SK-N-SH (cell line): Measurements from ENCODE around the gene FAM174B. TPM values are rescaled to one million over a fixed set of nuclear protein-coding genes. Genes with fewer than 3 reads are reported as not detected.

Experiments used
- CTCF ChIA-PET: fragments of 300-600, 350-600 bp; formaldehyde crosslinking; extraction: SDS; loops from one replicate; lab custom pipeline; 2021; lab: Yijun Ruan, JAX
- POLR2A ChIA-PET: fragments of 350-600 bp; sonication (Branson Sonifier 250); formaldehyde crosslinking; extraction: SDS; loops from one replicate; lab custom pipeline; 2020; ENCODE audit warnings: antibody characterized with exemption, inconsistent platforms; lab: Yijun Ruan, JAX
- DNase-seq: peaks from one replicate; pipeline ENCODE4 v3.0.0; 2012
- H2AFZ ChIP-seq: fragments of 200-600 bp; sonication (generic); 2 replicates; pipeline ENCODE4 v1.8.1; 2016; ENCODE audit warnings: antibody characterized with exemption, mild to moderate bottlenecking, low read depth
- H3F3A ChIP-seq: fragments of 200-600 bp; sonication (generic); replicated peaks from 2 replicates; pipeline ENCODE3; 2016; ENCODE audit warnings: antibody characterized with exemption, mild to moderate bottlenecking; ENCODE audit not compliant: insufficient read depth
- H3K27ac ChIP-seq, 2 experiments: fragments of 200-500 bp in 1 of 2; fragments of 200-600 bp in 1 of 2; sonication (Bioruptor generic) in 1 of 2; sonication (generic), shearing (Covaris generic) in 1 of 2; 2 replicates each; pipeline versions ENCODE4 v1.5.1 to v1.6.1; 2014 to 2016; ENCODE audit warnings: low read depth in 2 of 2, inconsistent platforms in 1 of 2, low read length in 1 of 2, mild to moderate bottlenecking in 1 of 2, mixed read lengths in 1 of 2
- H3K27me3 ChIP-seq: fragments of 200-600 bp; sonication (generic), shearing (Covaris generic); 2 replicates; pipeline ENCODE4 v1.6.1; 2016; ENCODE audit warnings: mixed run types; ENCODE audit not compliant: insufficient read depth
- H3K36me3 ChIP-seq, 2 experiments: fragments of 200-500 bp in 1 of 2; fragments of 200-600 bp in 1 of 2; sonication (Bioruptor generic) in 1 of 2; sonication (generic) in 1 of 2; replicated peaks in 1 of 2; 2 replicates each; pipeline versions ENCODE3 to v1.5.1; 2014 to 2016; ENCODE audit warnings: low read length in 1 of 2, mild to moderate bottlenecking in 1 of 2; ENCODE audit not compliant: insufficient read depth in 2 of 2, control insufficient read depth in 1 of 2
- H3K4me1 ChIP-seq, 2 experiments: fragments of 200-500 bp in 1 of 2; fragments of 200-600 bp in 1 of 2; sonication (Bioruptor generic) in 1 of 2; sonication (generic), shearing (Covaris generic) in 1 of 2; 2 replicates each; pipeline versions ENCODE4 v1.5.1 to v1.6.1; 2014 to 2016; ENCODE audit warnings: low read depth in 1 of 2, low read length in 1 of 2, mixed run types in 1 of 2; ENCODE audit not compliant: insufficient read depth in 2 of 2, control insufficient read depth in 1 of 2
- H3K4me2 ChIP-seq: fragments of 200-600 bp; sonication (generic), shearing (Covaris generic); 2 replicates; pipeline ENCODE4 v1.6.1; 2017; ENCODE audit warnings: mixed run types
- H3K4me3 ChIP-seq, 2 experiments: fragments of 200-500 bp in 1 of 2; fragments of 200-600 bp in 1 of 2; sonication (Bioruptor generic) in 1 of 2; sonication (generic), shearing (Covaris generic) in 1 of 2; 2 replicates each; pipeline versions ENCODE4 v1.5.1 to v1.8.1; 2014 to 2016; ENCODE audit warnings: low read depth in 2 of 2, inconsistent platforms in 1 of 2, low read length in 1 of 2, mild to moderate bottlenecking in 1 of 2, mixed read lengths in 1 of 2, moderate library complexity in 1 of 2
- H3K79me2 ChIP-seq: fragments of 200-600 bp; sonication (generic); 2 replicates; pipeline ENCODE4 v1.8.1; 2017; ENCODE audit warnings: mild to moderate bottlenecking; ENCODE audit not compliant: insufficient read depth
- H3K9ac ChIP-seq: fragments of 200-600 bp; sonication (generic); 2 replicates; pipeline ENCODE4 v1.6.1; 2017; ENCODE audit warnings: mixed run types
- H3K9me2 ChIP-seq: fragments of 200-600 bp; sonication (generic); 2 replicates; pipeline ENCODE4 v1.6.1; 2017; ENCODE audit warnings: mixed run types
- H3K9me3 ChIP-seq: fragments of 200-600 bp; sonication (generic); 2 replicates; pipeline ENCODE4 v1.6.1; 2017; ENCODE audit warnings: mixed run types, mild to moderate bottlenecking, moderate library complexity
- H4K20me1 ChIP-seq: fragments of 200-600 bp; sonication (generic); 2 replicates; pipeline ENCODE4 v1.6.1; 2017; ENCODE audit warnings: mild to moderate bottlenecking, mixed run types; ENCODE audit not compliant: insufficient read depth
- CHD2 ChIP-seq: fragments of 150-350 bp; IDR thresholded peaks from 2 replicates; pipeline ENCODE4 v1.6.1; 2018; ENCODE audit warnings: low read length; ENCODE audit not compliant: partially characterized antibody
- CTCF ChIP-seq: fragments of 200-600 bp; sonication (generic); IDR thresholded peaks from 2 replicates; pipeline ENCODE4 v1.6.1; 2017; ENCODE audit warnings: antibody characterized with exemption, mild to moderate bottlenecking, moderate library complexity
- FOXM1 ChIP-seq: IDR thresholded peaks from 2 replicates; pipeline ENCODE4 v1.4.0; 2012; ENCODE audit warnings: low read depth, mild to moderate bottlenecking
- GABPA ChIP-seq: IDR thresholded peaks from 2 replicates; pipeline ENCODE4 v1.4.0; 2012; ENCODE audit warnings: low read depth, mild to moderate bottlenecking
- IRF3 ChIP-seq: fragments of 150-350 bp; IDR thresholded peaks from 2 replicates; pipeline ENCODE4 v1.6.1; 2016; ENCODE audit warnings: mild to moderate bottlenecking, low read depth, low read length
- MEF2A ChIP-seq: IDR thresholded peaks from 2 replicates; pipeline ENCODE4 v1.4.0; 2012; ENCODE audit warnings: low read depth, borderline replicate concordance
- NFIC ChIP-seq: IDR thresholded peaks from 2 replicates; pipeline ENCODE4 v1.4.0; 2012; ENCODE audit warnings: borderline replicate concordance
- NRF1 ChIP-seq: IDR thresholded peaks from 2 replicates; pipeline ENCODE4 v1.6.1; 2012; ENCODE audit warnings: low read depth, mild to moderate bottlenecking, low read length
- PBX3 ChIP-seq: IDR thresholded peaks from 2 replicates; pipeline ENCODE4; 2012
- RAD21 ChIP-seq: IDR thresholded peaks from 2 replicates; pipeline ENCODE4 v1.6.1; 2012; ENCODE audit warnings: mild to moderate bottlenecking, low read length
- RCOR1 ChIP-seq: fragments of 150-350 bp; IDR thresholded peaks from 2 replicates; pipeline ENCODE4 v1.6.1; 2017; ENCODE audit warnings: antibody characterized with exemption, low read length
- REST ChIP-seq: IDR thresholded peaks from 2 replicates; pipeline ENCODE4 v1.6.1; 2012; ENCODE audit warnings: mild to moderate bottlenecking, low read depth, low read length, moderate library complexity
- RFX5 ChIP-seq: IDR thresholded peaks from 2 replicates; pipeline ENCODE4 v1.6.1; 2012; ENCODE audit warnings: mild to moderate bottlenecking, improper control_type of control experiment, low read length
- SIN3A ChIP-seq: IDR thresholded peaks from 2 replicates; pipeline ENCODE4 v1.6.1; 2012; ENCODE audit warnings: low read depth, mild to moderate bottlenecking, low read length, moderate library complexity, borderline replicate concordance
- TAF1 ChIP-seq: IDR thresholded peaks from 2 replicates; pipeline ENCODE4 v1.6.1; 2012; ENCODE audit warnings: low read depth, mild to moderate bottlenecking, low read length, moderate library complexity, borderline replicate concordance
- TCF12 ChIP-seq: IDR thresholded peaks from 2 replicates; pipeline ENCODE4 v1.4.0; 2012
- USF1 ChIP-seq: IDR thresholded peaks from 2 replicates; pipeline ENCODE4 v1.4.0; 2012; ENCODE audit warnings: low read depth, borderline replicate concordance
- USF2 ChIP-seq: fragments of 150-350 bp; IDR thresholded peaks from 2 replicates; pipeline ENCODE4 v1.6.1; 2017; ENCODE audit warnings: antibody characterized with exemption, low read length, low read depth, borderline replicate concordance
- YY1 ChIP-seq: IDR thresholded peaks from 2 replicates; pipeline ENCODE4 v1.4.0; 2012; ENCODE audit warnings: low read depth, mild to moderate bottlenecking
- WGBS: methylation state at CpG from one replicate; pipeline ENCODE4 v1.1.6; 2017; ENCODE audit warnings: low lambda C conversion rate; 5-methylcytosine and 5-hydroxymethylcytosine counted together
- polyA plus RNA-seq, 3 experiments: library from polyadenylated mRNA; depleted of rRNA; stranded (reverse); fragments of >200 nt; gene quantifications; 2 replicates each; pipeline ENCODE4 v1.2.3, GENCODE V29; 2012

FAM174B gene
- polyA plus RNA-seq, 1 of the 3 experiments (the other 2 are of a cell fraction): 0.30 TPM

GRCh38 chr15:92574161-92574560 lies 81.4 kb downstream of the FAM174B start (continued):
- TF ChIP-seq CTCF (no peak), USF2 (no peak)

- Histone ChIP-seq H3K4me1 (no peaks in the 10 kb centered on the region), H3K36me3 (no peaks in the 10 kb centered on the region), H3K79me2 (no peaks in the 10 kb centered on the region), H3F3A (no peaks in the 10 kb centered on the region), H3K27ac (no peak overlapping the region), H2AFZ (no peak overlapping the region), H4K20me1 (no peaks in the 10 kb centered on the region), H3K27me3 (no peaks in the 10 kb centered on the region), H3K9me3 (no peaks in the 10 kb centered on the region)
- WGBS: 25% methylated on average over 4 of the region's 4 CpGs
- ChIA-PET CTCF (no interaction called here), POLR2A (no interaction called here)
- DNase-seq: no peak
- TF ChIP-seq NRF1 (no peak), RFX5 (no peak), TAF1 (no peak), YY1 (no peak), IRF3 (no peak), PBX3 (no peak), USF1 (no peak), REST (no peak), SIN3A (no peak), FOXM1 (no peak), RAD21 (no peak), RCOR1 (no peak), GABPA (no peak), TCF12 (no peak), NFIC (no peak), MEF2A (no peak), CHD2 (no peak)
- TF ChIP-seq, all 33 proteins: peak for 0
- no peak overlapping the region for H3K4me2 ChIP-seq
- H3K9ac ChIP-seq: no peak overlapping the region
- H3K4me3 ChIP-seq: no peak overlapping the region
- no peaks in the 10 kb centered on the region for H3K9me2 ChIP-seq
Observed at GRCh38 chr15:92571824-92572223, 83.8 kb downstream of the FAM174B start.
